ENCODE data around the gene GNB1. TPM values are rescaled to one million over a fixed set of nuclear protein-coding genes. Genes with fewer than 3 reads are reported as not detected.

Gene GNB1
- total and polyA plus RNA-seq, 9 of the 15 experiments (the other 6 are each of a cell fraction or from before 2014, with no cell fraction given): 34.3 to 388 (median 114) TPM

- no peak for TF ChIP-seq SNIP1 (IDR thresholded peaks at IDR 0.05; ENCODE audit: low read depth)
- TF ChIP-seq ZNF277 (CRISPR knock-in tag; IDR thresholded peaks at IDR 0.05; ENCODE audit: borderline replicate concordance): no peak
- TF ChIP-seq GABPB1 (CRISPR knock-in tag; IDR thresholded peaks at IDR 0.05): peak; percentile 41; the same call in 1 of the 2 replicates
- TF ChIP-seq KLF13 (tag; IDR thresholded peaks at IDR 0.05; ENCODE audit: borderline replicate concordance, low read depth): no peak
- no peak for TF ChIP-seq DACH1 (IDR thresholded peaks at IDR 0.05; ENCODE audit: partially characterized antibody)
- no peak for TF ChIP-seq CHD1 (IDR thresholded peaks at IDR 0.05; ENCODE audit: low read length)
- TF ChIP-seq CEBPZ (IDR thresholded peaks at IDR 0.05; ENCODE audit: borderline replicate concordance, low read depth, low read length): no peak
- peak in 1 of 2 experiments; percentile 31; a peak in 1 of 4 replicates for TF ChIP-seq NRF1 (conservative IDR thresholded peaks at IDR 0.05 in 1 of 2, IDR thresholded peaks at IDR 0.05 in 1 of 2)
- no peak for TF ChIP-seq ZHX1 (conservative IDR thresholded peaks at IDR 0.05; ENCODE audit: low read length)
- TF ChIP-seq NCOR1 (IDR thresholded peaks at IDR 0.05): no peak
- no peak for TF ChIP-seq PBX2 (CRISPR knock-in tag; IDR thresholded peaks at IDR 0.05; ENCODE audit: low read depth)
- TF ChIP-seq PBX2 (tag; conservative IDR thresholded peaks at IDR 0.05; ENCODE audit: low read depth): no peak; the same call in 1 of the 2 replicates
- TF ChIP-seq POLR2B (IDR thresholded peaks at IDR 0.05; ENCODE audit: low read depth, partially characterized antibody): no peak
- TF ChIP-seq ZNF76 (CRISPR knock-in tag; IDR thresholded peaks at IDR 0.05; ENCODE audit: borderline replicate concordance): no peak
- TF ChIP-seq CHCHD3 (CRISPR knock-in tag; IDR thresholded peaks at IDR 0.05): no peak
- no peak for TF ChIP-seq ZKSCAN8 (CRISPR knock-in tag; IDR thresholded peaks at IDR 0.05)
- TF ChIP-seq BCOR (IDR thresholded peaks at IDR 0.05): peak; percentile 34; the same call in 1 of the 2 replicates
Measured at GRCh38 chr1:1906185-1907097, 15.6 kb upstream of the GNB1 start (continued).
